Neural cell (in vitro differentiated cells): ENCODE results near the gene LMCD1.

Experiments used
- EP300 ChIP-seq: fragments of 450-650 bp; conservative IDR thresholded peaks from 2 replicates; pipeline ENCODE4 v1.6.1; 2014; ENCODE audit warnings: antibody characterized with exemption, mild to moderate bottlenecking, moderate library complexity; ENCODE audit not compliant: poor library complexity, severe bottlenecking
- EZH2 ChIP-seq: fragments of 200-600, 300-800 bp; shearing (Covaris generic), sonication (generic); IDR thresholded peaks from 2 replicates; pipeline ENCODE4 v1.6.1; 2014; ENCODE audit warnings: antibody characterized with exemption, low read length, borderline replicate concordance, mild to moderate bottlenecking; ENCODE audit not compliant: insufficient read depth, poor library complexity, severe bottlenecking
- REST ChIP-seq: IDR thresholded peaks from 2 replicates; pipeline ENCODE4 v1.6.1; 2012; ENCODE audit warnings: borderline replicate concordance
- TF ChIP-seq, protein P1 (sequence below): fragments of 450-650 bp; IDR thresholded peaks from 2 replicates; pipeline ENCODE4 v1.5.1; 2014; ENCODE audit warnings: antibody characterized with exemption, mild to moderate bottlenecking, moderate library complexity; ENCODE audit not compliant: poor library complexity, severe bottlenecking

- TF ChIP-seq, protein P1, sequence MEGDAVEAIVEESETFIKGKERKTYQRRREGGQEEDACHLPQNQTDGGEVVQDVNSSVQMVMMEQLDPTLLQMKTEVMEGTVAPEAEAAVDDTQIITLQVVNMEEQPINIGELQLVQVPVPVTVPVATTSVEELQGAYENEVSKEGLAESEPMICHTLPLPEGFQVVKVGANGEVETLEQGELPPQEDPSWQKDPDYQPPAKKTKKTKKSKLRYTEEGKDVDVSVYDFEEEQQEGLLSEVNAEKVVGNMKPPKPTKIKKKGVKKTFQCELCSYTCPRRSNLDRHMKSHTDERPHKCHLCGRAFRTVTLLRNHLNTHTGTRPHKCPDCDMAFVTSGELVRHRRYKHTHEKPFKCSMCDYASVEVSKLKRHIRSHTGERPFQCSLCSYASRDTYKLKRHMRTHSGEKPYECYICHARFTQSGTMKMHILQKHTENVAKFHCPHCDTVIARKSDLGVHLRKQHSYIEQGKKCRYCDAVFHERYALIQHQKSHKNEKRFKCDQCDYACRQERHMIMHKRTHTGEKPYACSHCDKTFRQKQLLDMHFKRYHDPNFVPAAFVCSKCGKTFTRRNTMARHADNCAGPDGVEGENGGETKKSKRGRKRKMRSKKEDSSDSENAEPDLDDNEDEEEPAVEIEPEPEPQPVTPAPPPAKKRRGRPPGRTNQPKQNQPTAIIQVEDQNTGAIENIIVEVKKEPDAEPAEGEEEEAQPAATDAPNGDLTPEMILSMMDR, result no peak
- TF ChIP-seq EZH2 (no peak), EP300 (no peak), REST (no peak)
Measured at GRCh38 chr3:8499181-8499611, 2.4 kb upstream of the LMCD1 start.
